Measurements from ENCODE around the gene PNMT.

Gene PNMT

GRCh38 chr17:39653316-39653661, 15.0 kb upstream of the PNMT start:
- no peak for DNase-seq (ENCODE audit: low read depth)
- no peak overlapping the region for H3K4me3 ChIP-seq (ENCODE audit: control insufficient read depth, low read depth, low read length)
- TF ChIP-seq CTCF (IDR thresholded peaks at IDR 0.05; ENCODE audit: control insufficient read depth, insufficient read depth, low read depth, low read length, missing control alignments): no peak

GRCh38 chr17:39653662-39654331, 14.5 kb upstream of the PNMT start:
- no peak overlapping the region for H3K4me3 ChIP-seq (ENCODE audit: control insufficient read depth, low read depth, low read length)
- DNase-seq (ENCODE audit: low read depth): no peak
- peak; percentile 91 for TF ChIP-seq CTCF (IDR thresholded peaks at IDR 0.05; ENCODE audit: control insufficient read depth, insufficient read depth, low read depth, low read length, missing control alignments)

DNA sequence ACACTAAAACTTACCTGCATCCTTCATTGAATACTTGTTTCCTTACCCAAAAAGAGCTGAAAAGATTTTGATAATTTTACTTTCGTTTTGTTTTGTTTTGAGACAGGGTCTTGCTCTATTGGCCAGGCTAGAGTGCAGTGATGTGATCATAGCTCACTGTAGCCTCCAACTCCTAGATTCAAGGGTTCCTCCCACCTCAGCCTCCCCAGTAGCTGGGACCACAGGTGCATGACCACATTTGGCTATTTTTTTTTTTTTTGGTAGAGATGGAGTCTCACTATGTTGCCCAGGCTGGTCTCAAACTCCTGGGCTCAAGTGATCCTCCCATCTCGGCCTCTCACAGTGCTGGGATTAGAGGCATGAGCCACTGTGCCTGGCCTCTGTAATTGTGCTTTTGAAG, 13.1 kb upstream of the PNMT start:
- H3K4me3 ChIP-seq (ENCODE audit: control insufficient read depth, low read depth, low read length): no peak overlapping the region
- no peak for TF ChIP-seq CTCF (IDR thresholded peaks at IDR 0.05; ENCODE audit: control insufficient read depth, insufficient read depth, low read depth, low read length, missing control alignments)

GRCh38 chr17:39658346-39658745, 9.9 kb upstream of the PNMT start:
- no peak overlapping the region for H3K4me3 ChIP-seq (ENCODE audit: control insufficient read depth, low read depth, low read length)
- no peak for DNase-seq (ENCODE audit: low read depth)
- no peak for TF ChIP-seq CTCF (IDR thresholded peaks at IDR 0.05; ENCODE audit: control insufficient read depth, insufficient read depth, low read depth, low read length, missing control alignments)

More for the DNA sequence above, 13.1 kb upstream of the PNMT start:
- DNase-seq (ENCODE audit: low read depth): no peak

- no peak for DNase-seq (ENCODE audit: low read depth)
- no peak overlapping the region for H3K4me3 ChIP-seq (ENCODE audit: control insufficient read depth, low read depth, low read length)
- TF ChIP-seq CTCF (IDR thresholded peaks at IDR 0.05; ENCODE audit: control insufficient read depth, insufficient read depth, low read depth, low read length, missing control alignments): no peak
Measured at GRCh38 chr17:39658760-39659159, 9.5 kb upstream of the PNMT start.

DNA sequence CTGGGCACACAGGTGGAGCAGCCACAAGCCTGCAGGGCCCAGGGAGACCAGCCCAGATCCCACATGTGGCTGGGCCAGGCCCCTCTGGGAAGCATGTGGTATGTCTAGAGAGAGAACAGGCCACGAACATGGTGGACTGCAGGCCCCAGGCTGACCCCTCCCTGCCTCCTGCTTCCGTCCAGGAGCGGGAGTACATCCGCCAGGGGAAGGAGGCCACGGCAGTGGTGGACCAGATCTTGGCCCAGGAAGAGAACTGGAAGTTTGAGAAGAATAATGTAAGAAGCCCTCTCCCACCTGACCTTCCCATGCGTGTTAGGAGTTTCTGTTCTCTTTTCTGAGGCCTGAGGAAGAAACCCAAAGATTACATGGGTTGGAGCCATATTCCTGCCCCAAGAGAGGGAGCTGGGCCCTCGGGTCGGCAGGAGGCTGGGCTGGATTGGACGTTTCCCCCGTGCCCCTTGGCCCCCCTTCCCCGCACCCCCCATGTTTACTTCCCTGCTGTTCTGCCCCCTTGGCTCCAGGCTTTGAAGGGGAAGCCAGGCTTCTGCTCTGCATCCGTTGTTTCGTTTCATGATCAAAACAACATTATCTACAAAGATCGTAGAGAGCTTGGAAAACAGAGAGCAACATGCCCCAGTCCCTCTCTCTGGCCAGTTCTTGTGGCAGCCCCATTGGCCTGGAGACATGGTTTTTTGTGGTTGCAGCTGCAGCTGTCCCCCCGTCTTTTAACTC, 8.8 kb upstream of the PNMT start:
- DNase-seq (ENCODE audit: low read depth): no peak
- no peak overlapping the region for H3K4me3 ChIP-seq (ENCODE audit: control insufficient read depth, low read depth, low read length)
- no peak for TF ChIP-seq CTCF (IDR thresholded peaks at IDR 0.05; ENCODE audit: control insufficient read depth, insufficient read depth, low read depth, low read length, missing control alignments)
